ENCODE results near the gene MTA1.

MTA1 gene

DNA sequence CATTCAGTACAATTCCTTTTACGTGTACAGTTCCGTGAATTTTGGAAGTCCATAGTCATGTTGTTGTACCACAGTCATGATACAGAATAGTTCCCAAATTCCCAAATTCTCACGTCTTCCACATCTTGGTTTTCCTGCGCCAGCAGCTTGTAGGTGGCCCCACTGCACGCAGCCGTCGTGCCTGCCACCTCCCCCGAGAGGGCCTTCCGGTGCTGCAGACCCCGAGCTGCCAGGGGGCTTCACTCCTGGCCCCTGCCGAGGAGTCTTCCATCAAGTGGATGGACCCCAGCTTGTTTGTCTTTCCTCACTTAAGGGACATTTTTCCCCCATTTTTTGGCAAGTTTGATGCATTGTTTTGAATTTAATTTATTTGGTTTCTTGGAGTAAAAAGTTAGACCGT lies 16.8 kb downstream of the MTA1 start:
- TF ChIP-seq CTCF (IDR thresholded peaks at IDR 0.05; ENCODE audit: low read depth, low read length, missing control alignments): no peak
- Histone ChIP-seq H3K36me3 (replicated peaks) (peaks cover 8% of the 10 kb centered on the region), H3K27ac (no peak overlapping the region), H3K4me3 (ENCODE audit: low read depth, low read length) (no peak overlapping the region), H3K27me3 (replicated peaks) (no peaks in the 10 kb centered on the region)
- no peak for DNase-seq
- in situ Hi-C loops (cut with HindIII; ENCODE audit: low pct_ligation_motif_present, low sequenced_read_pairs): no loop called here

GRCh38 chr14:105436891-105437722 lies 17.5 kb downstream of the MTA1 start:
- no peak for DNase-seq
- Histone ChIP-seq H3K27me3 (replicated peaks) (no peaks in the 10 kb centered on the region), H3K4me3 (ENCODE audit: low read depth, low read length) (no peak overlapping the region), H3K36me3 (replicated peaks) (peaks cover 8% of the 10 kb centered on the region), H3K27ac (no peak overlapping the region)
- in situ Hi-C loops (cut with HindIII; ENCODE audit: low pct_ligation_motif_present, low sequenced_read_pairs): no loop called here
- no peak for TF ChIP-seq CTCF (IDR thresholded peaks at IDR 0.05; ENCODE audit: low read depth, low read length, missing control alignments)

- in situ Hi-C loops (cut with HindIII; ENCODE audit: low pct_ligation_motif_present, low sequenced_read_pairs): no loop called here
- no peaks in the 10 kb centered on the region for H3K27me3 ChIP-seq (replicated peaks)
- H3K36me3 ChIP-seq (replicated peaks): peaks cover 13% of the 10 kb centered on the region
- H3K27ac ChIP-seq: no peak overlapping the region
- no peak overlapping the region for H3K4me3 ChIP-seq (ENCODE audit: low read depth, low read length)
- DNase-seq: no peak
- no peak for TF ChIP-seq CTCF (IDR thresholded peaks at IDR 0.05; ENCODE audit: low read depth, low read length, missing control alignments)
These were observed 18.3 kb downstream of the MTA1 start for GRCh38 chr14:105437723-105438500.

DNA sequence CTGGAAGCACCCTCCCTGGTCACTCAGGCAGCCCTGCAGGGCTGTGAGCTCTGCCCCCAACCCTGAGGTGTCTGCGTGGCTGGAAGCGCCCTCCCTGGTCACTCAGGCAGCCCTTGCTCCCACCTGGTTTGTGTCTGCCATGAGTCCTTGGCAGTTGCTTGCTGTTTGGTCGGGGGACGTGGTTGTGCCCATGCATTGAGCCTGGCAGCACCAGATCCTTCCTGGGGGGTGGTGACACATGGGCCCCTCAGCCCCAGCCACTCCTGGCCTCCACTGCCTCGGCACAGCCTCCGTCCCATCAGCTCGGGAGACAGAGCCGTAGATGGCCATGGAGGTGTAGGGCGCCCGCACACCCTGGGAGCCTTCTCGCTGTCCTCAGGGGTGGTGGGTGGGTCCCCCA lies 19.6 kb downstream of the MTA1 start:
- no peaks in the 10 kb centered on the region for H3K27me3 ChIP-seq (replicated peaks)
- DNase-seq: no peak
- no peak overlapping the region for H3K4me3 ChIP-seq (ENCODE audit: low read depth, low read length)
- peaks cover 18% of the 10 kb centered on the region for H3K36me3 ChIP-seq (replicated peaks)
- no peak overlapping the region for H3K27ac ChIP-seq
- in situ Hi-C loops (cut with HindIII; ENCODE audit: low pct_ligation_motif_present, low sequenced_read_pairs): no loop called here
- TF ChIP-seq CTCF (IDR thresholded peaks at IDR 0.05; ENCODE audit: low read depth, low read length, missing control alignments): no peak

DNA sequence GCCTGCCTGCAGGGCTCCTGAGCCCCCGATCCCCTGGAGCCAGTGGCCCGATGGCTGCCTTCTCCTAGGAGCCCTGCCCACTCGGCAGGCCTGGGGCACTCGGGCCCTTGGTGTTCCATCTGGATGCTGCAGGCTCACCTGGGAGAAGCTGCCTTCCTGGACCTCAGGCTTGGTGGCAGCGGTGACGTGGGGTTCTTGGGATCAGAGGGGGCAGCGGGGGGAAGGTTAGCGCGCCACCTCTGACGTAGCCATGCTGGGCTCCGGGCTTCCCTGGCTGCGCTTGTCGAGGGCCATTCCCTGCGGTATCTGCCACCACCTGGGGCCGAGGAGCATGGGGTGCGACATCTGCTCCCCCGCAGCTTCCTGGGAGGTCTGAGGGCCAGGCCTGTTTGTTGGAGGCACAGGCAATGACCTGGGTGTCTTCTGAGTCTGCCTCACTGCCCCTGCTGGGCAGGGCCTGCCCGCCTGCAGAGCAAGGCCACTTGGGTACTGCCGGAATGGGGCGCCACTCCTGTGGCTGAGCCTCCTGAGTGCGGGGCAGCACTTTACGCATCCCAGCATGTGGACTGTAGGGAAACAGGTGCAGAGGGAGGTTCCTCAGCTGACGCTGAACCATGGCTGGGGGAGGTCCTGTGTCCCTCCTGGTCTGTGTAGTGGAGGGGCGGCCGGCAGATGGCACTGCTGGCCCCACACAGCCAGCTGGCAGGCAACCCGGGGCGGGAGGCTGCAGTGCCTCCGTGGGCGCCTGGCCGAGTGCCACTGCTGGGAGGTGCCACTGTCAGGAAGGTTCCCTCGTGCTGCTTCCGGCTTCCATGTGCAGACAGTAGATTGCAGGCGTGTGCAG lies 20.3 kb downstream of the MTA1 start:
- no peak for TF ChIP-seq CTCF (IDR thresholded peaks at IDR 0.05; ENCODE audit: low read depth, low read length, missing control alignments)
- Histone ChIP-seq H3K4me3 (ENCODE audit: low read depth, low read length) (no peak overlapping the region), H3K27me3 (replicated peaks) (no peaks in the 10 kb centered on the region), H3K27ac (no peak overlapping the region), H3K36me3 (replicated peaks) (peaks cover 18% of the 10 kb centered on the region)
- in situ Hi-C loops (cut with HindIII; ENCODE audit: low pct_ligation_motif_present, low sequenced_read_pairs): no loop called here
- no peak for DNase-seq

Data from brain microvascular endothelial cell (primary cell).